IPS-11a (cell line): ENCODE results near the gene TAF3.
"Not testable (repeated sequence)": the region's sequence is repeated elsewhere in the genome, so short reads cannot be mapped to it uniquely, and the experiment has no call there.

Experiments
- H3K4me3 ChIP-seq: one replicate; pipeline ENCODE4 v1.5.1; 2013; ENCODE audit warnings: low read depth, low read length, control low read depth

Gene TAF3

DNA sequence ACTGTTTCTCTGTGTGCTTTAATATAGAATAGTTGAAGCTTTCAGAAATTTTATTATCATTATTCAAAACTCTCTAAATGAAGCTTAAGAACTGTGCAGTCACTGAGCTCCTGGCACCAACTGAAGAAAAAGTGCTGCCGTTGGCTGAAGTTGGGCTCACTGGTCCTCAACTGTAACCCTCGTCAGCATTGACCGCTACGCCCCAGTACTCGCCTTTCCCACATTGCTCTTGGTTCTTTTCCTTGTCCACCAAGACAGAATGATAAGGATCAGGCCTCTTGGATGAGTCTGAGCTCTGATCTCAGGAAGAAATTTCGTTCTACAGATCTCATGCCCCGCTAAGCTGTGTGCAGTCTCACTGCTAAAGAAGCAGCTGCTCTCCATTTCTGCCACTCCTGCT, 7.9 kb upstream of the TAF3 start:
- no peak overlapping the region for H3K4me3 ChIP-seq

- H3K4me3 ChIP-seq: no peak overlapping the region
Measured at GRCh38 chr10:7811000-7811399, 7.3 kb upstream of the TAF3 start.

DNA sequence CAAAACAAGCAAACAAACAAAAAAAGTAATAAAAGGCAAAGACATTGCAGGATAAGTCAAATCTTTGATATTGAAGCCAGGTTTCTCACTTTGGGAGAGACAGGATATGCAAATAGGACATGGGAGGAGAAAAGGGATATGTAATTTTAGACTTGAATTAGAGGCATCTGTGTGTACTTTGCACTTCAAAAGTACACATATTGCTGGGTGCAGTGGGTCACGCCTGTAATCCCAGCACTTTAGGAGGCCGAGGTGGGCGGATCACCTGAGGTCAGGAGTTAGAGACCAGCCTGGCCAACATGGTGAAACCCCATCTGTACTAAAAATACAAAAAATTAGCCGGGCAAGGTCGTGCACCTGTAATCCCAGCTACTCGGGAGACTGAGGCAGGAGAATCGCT, 6.6 kb upstream of the TAF3 start:
- not testable (repeated sequence) for H3K4me3 ChIP-seq

DNA sequence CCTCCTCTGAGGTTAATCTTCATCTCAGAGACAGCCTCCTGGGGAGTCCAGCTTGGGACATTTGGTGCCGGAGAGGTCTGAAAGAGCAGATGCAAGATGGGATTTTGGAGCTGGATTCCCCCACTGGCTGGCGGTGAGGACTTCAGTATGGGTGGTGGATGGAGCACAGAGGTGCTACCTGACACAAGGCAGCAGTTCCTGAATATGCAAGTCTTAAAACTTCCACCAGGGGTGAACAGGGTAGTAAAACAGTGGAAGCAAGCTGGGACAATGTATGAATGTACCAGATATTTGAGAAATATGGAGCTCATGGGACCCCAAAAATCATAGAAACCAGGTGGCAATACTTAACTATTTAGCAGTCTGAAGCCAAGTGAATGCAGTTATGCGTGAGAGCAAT, 4.8 kb upstream of the TAF3 start:
- no peak overlapping the region for H3K4me3 ChIP-seq

GRCh38 chr10:7817576-7817975, 729 bp upstream of the TAF3 start:
- peak overlapping the region; percentile 94 for H3K4me3 ChIP-seq

GRCh38 chr10:7817984-7818294, 366 bp upstream of the TAF3 start:
- peak overlapping the region; percentile 94 for H3K4me3 ChIP-seq

DNA sequence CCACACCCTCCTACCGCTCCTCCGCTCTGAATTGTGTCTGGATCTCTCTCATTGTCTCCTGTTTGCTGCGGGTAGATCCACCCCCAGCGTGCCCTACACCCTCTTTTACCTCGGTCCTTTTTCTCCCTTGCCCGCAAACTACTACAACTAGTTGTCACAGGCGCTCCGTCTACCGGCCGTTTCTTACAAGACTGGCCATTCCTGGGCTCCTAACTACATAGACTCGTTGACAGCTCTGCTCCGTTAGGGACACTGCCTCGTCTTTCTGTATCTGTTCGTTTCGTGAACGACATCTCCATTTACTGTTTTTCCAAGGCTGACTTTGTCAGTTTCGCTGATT, 786 bp downstream of the TAF3 start:
- peak overlapping the region; percentile 94 for H3K4me3 ChIP-seq

DNA sequence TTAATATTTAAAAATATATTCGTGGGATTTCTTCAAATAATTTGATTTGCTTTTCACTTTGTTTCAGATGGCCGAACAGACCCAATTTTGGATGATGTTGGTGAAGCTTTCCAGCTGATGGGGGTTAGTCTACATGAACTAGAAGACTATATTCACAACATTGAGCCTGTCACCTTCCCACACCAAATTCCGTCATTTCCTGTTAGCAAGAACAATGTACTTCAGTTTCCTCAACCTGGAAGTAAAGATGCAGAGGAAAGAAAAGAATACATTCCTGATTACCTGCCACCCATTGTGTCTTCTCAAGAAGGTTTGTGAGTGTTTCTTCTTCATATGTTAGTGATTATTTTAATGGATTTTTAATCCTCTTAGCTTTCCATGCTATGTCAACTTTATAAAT, 5.9 kb downstream of the TAF3 start:
- no peak overlapping the region for H3K4me3 ChIP-seq

GRCh38 chr10:7826971-7827370, 8.7 kb downstream of the TAF3 start:
- no peak overlapping the region for H3K4me3 ChIP-seq

DNA sequence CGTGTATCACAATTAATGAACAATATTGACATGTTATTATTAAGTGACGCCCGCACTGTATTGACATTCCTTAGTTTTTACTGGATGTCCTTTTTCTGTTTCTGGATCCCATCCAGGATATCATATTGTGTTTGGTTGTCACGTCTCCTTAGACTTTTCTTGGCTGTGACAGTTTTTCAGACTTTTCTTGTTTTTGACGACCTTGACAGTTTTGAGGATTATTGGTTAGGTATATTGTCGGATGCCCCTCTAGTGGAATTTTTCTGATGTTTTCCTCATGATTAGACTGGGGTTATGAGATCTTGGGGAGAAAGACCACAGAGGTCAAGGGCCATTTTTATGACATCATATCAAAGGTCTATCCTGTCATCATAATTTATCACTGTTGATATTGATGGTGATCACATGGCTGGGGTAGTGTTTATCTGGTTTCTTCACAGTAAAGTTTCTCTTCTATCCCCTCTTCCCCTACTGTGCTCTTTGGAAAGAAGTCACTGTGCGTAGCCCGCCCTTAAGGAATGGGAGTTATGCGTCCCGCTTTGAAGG, 11.1 kb downstream of the TAF3 start:
- no peak overlapping the region for H3K4me3 ChIP-seq

- H3K4me3 ChIP-seq: no peak overlapping the region
Measured at GRCh38 chr10:7832060-7832459, 13.8 kb downstream of the TAF3 start.

DNA sequence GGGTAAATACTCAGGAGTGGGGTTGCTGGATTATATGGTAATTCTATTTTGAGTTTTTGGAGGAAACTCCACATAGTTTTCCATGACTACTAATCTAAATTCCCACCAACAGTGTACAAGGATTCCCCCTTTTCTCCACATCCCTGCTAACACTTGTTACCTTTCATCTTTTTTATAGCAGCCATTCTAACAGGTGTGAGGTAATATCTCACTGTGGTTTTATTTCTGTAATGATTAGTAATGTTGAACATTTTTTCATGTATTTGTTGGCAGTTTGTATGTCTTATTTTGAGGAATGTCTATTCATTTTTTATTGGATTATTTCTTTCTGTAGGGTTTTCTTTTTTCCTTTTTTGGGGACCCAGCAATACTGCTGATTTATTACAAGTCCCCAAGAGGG, 14.9 kb downstream of the TAF3 start:
- H3K4me3 ChIP-seq: no peak overlapping the region

DNA sequence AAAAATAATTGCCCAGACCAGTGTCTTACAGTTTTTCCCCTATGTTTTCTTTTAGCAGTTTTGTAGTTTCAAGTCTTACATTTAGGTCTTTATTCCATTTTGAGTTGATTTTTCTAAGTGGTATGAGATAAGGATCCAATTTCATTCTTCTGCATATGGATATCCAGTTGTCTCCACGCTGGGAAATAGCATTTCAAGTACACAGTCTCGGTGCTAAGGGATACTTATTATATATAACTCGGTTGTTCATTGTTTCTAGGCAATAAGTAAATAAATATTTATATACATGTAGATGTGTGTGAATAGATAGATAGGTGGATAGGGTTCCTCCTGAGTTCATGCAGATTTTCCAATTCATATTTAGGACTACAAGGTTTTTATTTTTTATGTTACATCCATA, 16.0 kb downstream of the TAF3 start:
- no peak overlapping the region for H3K4me3 ChIP-seq

DNA sequence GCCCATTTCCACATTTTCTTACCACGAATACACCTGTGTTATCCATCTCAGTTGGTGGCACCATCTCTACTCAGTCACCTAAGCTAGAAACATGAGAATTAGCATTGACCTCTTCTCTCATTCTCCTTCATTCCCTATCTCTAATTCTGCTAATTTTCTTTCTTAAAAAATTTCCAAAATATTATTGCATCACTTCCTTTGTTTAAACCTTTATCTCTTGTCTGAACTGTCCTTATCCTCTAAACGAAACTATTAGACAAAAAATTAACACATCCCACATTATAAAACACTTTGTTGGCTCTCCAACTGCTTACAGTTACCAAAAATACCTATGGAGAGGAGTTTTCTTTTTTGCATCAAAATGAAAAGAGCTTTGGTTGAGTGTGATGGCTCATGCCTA, 18.3 kb downstream of the TAF3 start:
- no peak overlapping the region for H3K4me3 ChIP-seq

- H3K4me3 ChIP-seq: no peak overlapping the region
Measured at GRCh38 chr10:7846591-7846990, 28.3 kb downstream of the TAF3 start.

- H3K4me3 ChIP-seq: no peak overlapping the region
Measured at GRCh38 chr10:7853226-7853842, 35.0 kb downstream of the TAF3 start.

DNA sequence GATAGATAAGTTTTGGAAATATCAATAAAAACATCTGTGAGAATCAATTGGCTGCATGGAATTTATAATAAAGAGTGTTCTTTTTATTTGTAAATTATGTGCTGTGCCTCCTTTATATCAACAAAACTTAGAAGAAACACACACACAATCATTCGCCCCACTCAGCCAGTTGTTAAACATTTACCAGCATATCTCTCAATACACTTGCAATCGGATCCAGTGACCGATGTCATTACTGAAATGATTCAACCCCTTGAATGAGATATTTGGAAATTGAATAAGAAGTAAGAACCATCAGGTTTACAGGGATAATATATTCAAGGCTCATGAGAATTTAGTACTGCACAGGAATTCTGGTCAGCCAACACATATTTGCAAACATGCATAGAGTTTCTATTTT, 35.6 kb downstream of the TAF3 start:
- no peak overlapping the region for H3K4me3 ChIP-seq

- H3K4me3 ChIP-seq: no peak overlapping the region
Measured at GRCh38 chr10:7855205-7855604, 36.9 kb downstream of the TAF3 start.

- H3K4me3 ChIP-seq: no peak overlapping the region
Measured at GRCh38 chr10:7856678-7857077, 38.4 kb downstream of the TAF3 start.

GRCh38 chr10:7857262-7857661, 39.0 kb downstream of the TAF3 start:
- H3K4me3 ChIP-seq: no peak overlapping the region

DNA sequence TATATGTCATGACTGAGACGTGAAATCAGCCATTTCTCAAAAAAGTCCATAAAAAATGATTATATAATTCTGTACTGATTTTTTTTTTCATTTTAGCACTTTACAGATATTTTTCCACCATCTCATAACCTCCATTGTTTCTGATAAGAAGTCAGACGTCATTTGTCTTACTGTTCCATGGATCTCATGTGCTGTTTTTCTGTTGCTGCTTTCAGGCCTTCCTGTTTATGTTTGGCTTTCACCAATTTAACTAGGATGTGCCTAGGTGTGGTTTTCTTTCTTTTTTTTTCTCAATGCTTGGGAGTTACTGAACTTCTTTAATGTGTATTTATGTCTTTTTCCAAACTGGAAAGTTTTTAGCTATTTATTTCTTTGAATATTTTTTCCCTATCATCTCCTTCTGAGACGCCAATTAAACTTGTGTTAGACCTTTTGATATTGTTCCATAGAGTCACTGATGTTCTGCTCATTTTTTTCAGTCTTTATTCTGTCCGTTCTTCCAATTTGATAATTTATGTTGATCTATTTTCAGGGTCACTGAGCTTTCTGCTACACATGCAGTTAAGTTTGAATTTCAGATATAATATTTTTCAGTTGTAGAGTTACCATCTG, 43.3 kb downstream of the TAF3 start:
- H3K4me3 ChIP-seq: no peak overlapping the region

- H3K4me3 ChIP-seq: no peak overlapping the region
Measured at GRCh38 chr10:7862121-7862514, 43.8 kb downstream of the TAF3 start.

GRCh38 chr10:7866176-7866575, 47.9 kb downstream of the TAF3 start:
- no peak overlapping the region for H3K4me3 ChIP-seq
